NT2/D1 (cell line): ENCODE measurements around the gene CELF4.

Experiments
- DNase-seq: peaks from one replicate; pipeline ENCODE4 v3.0.0-alpha.2; 2011; ENCODE audit warnings: low read depth, low spot score
- H3K27me3 ChIP-seq: 2 replicates; pipeline ENCODE4 v1.6.0; 2011; ENCODE audit warnings: mild to moderate bottlenecking; ENCODE audit not compliant: insufficient read length, insufficient read depth
- H3K36me3 ChIP-seq: 2 replicates; pipeline ENCODE4 v1.6.1; 2011; ENCODE audit warnings: mild to moderate bottlenecking, low read length, mixed read lengths; ENCODE audit not compliant: insufficient read depth, insufficient read length
- H3K4me1 ChIP-seq: 2 replicates; pipeline ENCODE4 v1.5.1; 2011; ENCODE audit not compliant: insufficient read depth, insufficient read length
- H3K4me3 ChIP-seq: 2 replicates; pipeline ENCODE4 v1.5.1; 2011; ENCODE audit warnings: low read depth; ENCODE audit not compliant: insufficient read length
- H3K9ac ChIP-seq: 2 replicates; pipeline ENCODE4 v1.6.0; 2011; ENCODE audit warnings: low read depth; ENCODE audit not compliant: insufficient read length
- H3K9me3 ChIP-seq: 2 replicates; pipeline ENCODE4 v1.5.1; 2011; ENCODE audit warnings: mild to moderate bottlenecking, low read length; ENCODE audit not compliant: insufficient read depth
- SUZ12 ChIP-seq: IDR thresholded peaks from 2 replicates; pipeline ENCODE4 v1.6.1; 2011; ENCODE audit not compliant: insufficient read length, insufficient read depth; ENCODE audit errors: extremely low read depth
- YY1 ChIP-seq: IDR thresholded peaks from 2 replicates; pipeline ENCODE4 v1.6.1; 2011; ENCODE audit not compliant: insufficient read length, insufficient read depth
- ZNF274 ChIP-seq: IDR thresholded peaks from 2 replicates; pipeline ENCODE4 v1.6.1; 2011; ENCODE audit warnings: mild to moderate bottlenecking, low read depth, low read length

Gene CELF4

DNA sequence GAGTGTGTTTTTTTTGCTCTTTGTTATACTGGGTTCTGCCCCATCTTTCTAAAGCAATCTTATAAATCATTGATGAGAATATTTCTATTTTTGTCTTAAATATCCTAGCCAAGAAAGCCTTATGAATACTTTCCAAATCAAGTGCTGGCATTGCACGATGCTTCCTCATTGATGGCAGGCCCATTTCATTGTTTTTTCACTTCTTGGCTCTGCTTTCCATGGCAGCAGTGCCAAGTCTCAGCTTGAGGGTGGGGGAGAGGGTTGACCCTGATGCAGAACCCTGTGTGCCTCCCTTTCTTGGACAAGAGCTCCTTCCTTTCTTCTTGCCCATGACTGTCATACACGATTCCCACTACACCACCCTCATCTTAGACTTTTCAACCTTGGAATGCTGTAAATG lies 16.7 kb upstream of the CELF4 start:
- Histone ChIP-seq H3K9me3 (no peaks in the 10 kb centered on the region), H3K36me3 (no peaks in the 10 kb centered on the region), H3K4me1 (peaks cover 10% of the 10 kb centered on the region), H3K4me3 (no peak overlapping the region), H3K27me3 (peaks cover 19% of the 10 kb centered on the region), H3K9ac (no peak overlapping the region)
- TF ChIP-seq YY1 (no peak), SUZ12 (no peak), ZNF274 (no peak)
- no peak for DNase-seq

DNA sequence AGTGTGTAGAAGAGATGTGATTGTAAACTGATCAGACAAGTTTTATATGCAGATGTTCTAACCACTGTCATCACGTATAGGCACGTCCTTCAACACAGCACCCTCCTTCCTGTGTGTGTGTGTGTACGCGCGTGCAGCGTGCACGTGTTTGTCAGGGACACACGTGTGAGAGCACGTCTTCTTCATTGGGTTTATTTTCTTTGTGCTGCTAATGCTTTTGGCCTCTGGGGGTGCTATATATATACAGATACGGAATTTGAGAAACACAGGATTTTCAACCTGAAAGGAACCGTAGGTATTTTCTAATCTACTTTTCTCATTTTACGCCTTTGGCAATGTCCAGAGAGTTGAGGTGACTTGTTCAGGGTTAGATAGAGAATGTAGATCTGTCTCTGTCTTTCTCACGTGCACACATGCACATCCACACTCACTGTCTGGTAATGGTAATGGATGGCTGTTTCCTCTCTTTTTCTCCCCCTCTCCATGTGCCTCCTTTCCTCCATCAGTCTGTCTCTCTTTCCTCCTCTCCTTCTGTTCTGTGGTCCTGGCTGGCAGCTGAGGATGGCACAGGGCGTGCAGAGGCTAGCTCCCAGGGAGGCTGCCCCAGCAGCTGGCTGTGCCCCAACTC lies 13.4 kb upstream of the CELF4 start:
- no peak for TF ChIP-seq SUZ12
- TF ChIP-seq ZNF274 = no peak
- TF ChIP-seq YY1 = no peak
- Histone ChIP-seq H3K4me3 (no peak overlapping the region), H3K36me3 (no peaks in the 10 kb centered on the region), H3K9ac (no peak overlapping the region), H3K27me3 (peaks cover 37% of the 10 kb centered on the region), H3K9me3 (no peaks in the 10 kb centered on the region), H3K4me1 (peaks cover 13% of the 10 kb centered on the region)
- DNase-seq = no peak

DNA sequence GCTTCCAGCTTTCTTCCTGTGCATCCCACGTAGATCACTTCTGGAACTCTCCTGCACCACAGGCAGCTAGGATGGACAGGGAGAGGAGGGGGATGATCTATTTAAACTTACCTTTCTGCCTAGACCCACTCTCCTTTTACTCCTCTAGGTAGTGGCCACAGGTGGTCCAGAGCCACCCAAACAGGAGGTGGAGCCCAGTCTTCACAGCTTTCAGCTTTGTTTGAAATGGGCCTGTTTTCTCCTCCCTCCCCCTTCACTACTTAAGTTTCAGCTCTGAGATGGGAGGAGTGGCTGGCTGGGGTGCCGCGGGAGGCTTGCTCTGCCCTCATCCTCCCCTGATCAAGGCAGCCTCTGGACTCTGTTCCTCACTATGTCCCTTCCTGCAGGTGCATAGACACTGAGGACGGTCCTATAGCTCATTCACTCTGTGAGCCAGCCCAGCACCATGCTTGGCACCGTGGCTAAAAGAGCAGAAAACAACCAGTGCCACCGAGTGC lies 12.6 kb upstream of the CELF4 start:
- Histone ChIP-seq H3K27me3 (peaks cover 38% of the 10 kb centered on the region), H3K36me3 (no peaks in the 10 kb centered on the region), H3K9me3 (no peaks in the 10 kb centered on the region), H3K4me3 (no peak overlapping the region), H3K4me1 (peaks cover 13% of the 10 kb centered on the region), H3K9ac (no peak overlapping the region)
- no peak for TF ChIP-seq SUZ12
- TF ChIP-seq ZNF274 = no peak
- no peak for TF ChIP-seq YY1
- no peak for DNase-seq

DNA sequence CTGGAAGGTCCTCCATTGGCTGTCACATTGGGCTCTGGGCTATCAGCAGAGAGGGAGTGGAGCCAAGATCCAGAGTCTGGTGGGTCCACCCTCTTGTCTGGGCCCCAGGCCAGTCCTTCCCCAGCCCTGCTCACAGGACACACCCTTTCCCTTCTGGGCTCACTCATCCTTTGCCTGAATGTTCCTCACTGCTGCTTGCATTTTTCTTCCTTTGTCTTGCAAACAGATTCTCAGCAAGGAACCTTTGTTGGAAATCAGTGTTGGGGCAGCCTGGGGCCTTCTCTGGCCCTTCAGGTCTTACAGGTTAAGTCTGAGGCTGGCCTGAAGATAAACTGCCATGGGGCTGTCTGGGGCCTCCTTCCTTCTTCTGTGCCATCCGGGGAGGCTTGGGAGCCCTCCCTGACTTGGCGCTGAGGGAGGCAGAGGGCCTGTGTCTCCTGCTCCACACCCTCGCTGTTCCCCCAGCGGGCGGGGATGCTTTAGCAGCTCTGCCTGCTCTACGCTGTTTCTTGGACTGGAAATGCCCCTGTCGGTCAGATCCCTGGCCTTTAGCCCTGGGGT lies 11.5 kb upstream of the CELF4 start:
- no peaks in the 10 kb centered on the region for H3K36me3 ChIP-seq
- no peak for TF ChIP-seq YY1
- no peak for TF ChIP-seq ZNF274
- no peak for TF ChIP-seq SUZ12
- no peaks in the 10 kb centered on the region for H3K9me3 ChIP-seq
- peaks cover 13% of the 10 kb centered on the region for H3K4me1 ChIP-seq
- H3K9ac ChIP-seq = no peak overlapping the region
- peak; percentile 85 for DNase-seq
- H3K27me3 ChIP-seq = peaks cover 41% of the 10 kb centered on the region
- H3K4me3 ChIP-seq = no peak overlapping the region

- Histone ChIP-seq H3K9ac (no peak overlapping the region), H3K36me3 (no peaks in the 10 kb centered on the region), H3K4me3 (no peak overlapping the region), H3K27me3 (peaks cover 48% of the 10 kb centered on the region), H3K4me1 (peaks cover 13% of the 10 kb centered on the region), H3K9me3 (no peaks in the 10 kb centered on the region)
- TF ChIP-seq YY1 = no peak
- TF ChIP-seq ZNF274 = no peak
- TF ChIP-seq SUZ12 = no peak
- no peak for DNase-seq
Measured at GRCh38 chr18:37575646-37576045, 10.0 kb upstream of the CELF4 start.

DNA sequence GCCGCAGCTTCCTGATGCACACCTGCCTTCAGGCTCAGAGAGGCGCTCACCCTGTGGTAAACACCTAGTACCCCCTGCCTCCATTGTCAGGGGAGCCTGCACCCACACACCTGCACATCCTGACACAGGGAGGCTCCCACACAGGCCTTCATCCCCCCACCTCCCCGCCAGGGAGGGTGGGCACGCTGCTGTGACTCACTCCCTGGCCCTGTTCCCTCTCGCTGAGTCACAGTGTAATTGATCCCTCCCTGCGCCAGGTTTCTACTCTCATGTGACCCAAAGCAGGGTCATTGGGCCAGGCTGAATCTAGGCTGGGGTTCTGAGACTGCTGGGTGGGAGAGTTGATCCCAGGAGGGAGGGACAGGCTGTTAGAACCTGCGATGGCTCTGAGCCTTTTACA lies 8.5 kb upstream of the CELF4 start:
- Histone ChIP-seq H3K36me3 (no peaks in the 10 kb centered on the region), H3K4me3 (no peak overlapping the region), H3K27me3 (peaks cover 56% of the 10 kb centered on the region), H3K9ac (no peak overlapping the region), H3K9me3 (no peaks in the 10 kb centered on the region), H3K4me1 (peaks cover 13% of the 10 kb centered on the region)
- TF ChIP-seq YY1 (no peak), ZNF274 (no peak), SUZ12 (no peak)
- no peak for DNase-seq

DNA sequence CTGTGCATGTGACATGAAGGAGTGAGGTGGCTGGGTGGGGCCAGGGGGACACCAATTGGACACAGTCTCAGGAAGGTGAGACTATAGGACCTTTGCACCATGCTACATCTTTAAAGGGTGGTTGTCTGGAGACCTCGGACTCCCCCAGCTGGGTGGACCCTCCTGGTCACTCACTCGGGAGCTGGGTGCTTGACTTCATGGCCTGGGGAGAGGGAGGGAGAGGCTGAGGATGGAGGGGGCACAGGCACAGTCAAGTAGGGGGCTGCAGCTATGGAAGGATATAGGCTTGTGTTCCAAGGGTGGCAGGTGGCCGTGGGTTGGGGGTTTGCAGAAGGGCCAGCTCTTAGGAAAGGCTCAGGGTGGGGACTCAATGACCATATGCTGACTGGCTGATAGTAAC lies 7.1 kb upstream of the CELF4 start:
- Histone ChIP-seq H3K36me3 (no peaks in the 10 kb centered on the region), H3K9ac (no peak overlapping the region), H3K9me3 (no peaks in the 10 kb centered on the region), H3K27me3 (peaks cover 69% of the 10 kb centered on the region), H3K4me1 (peaks cover 6% of the 10 kb centered on the region), H3K4me3 (no peak overlapping the region)
- TF ChIP-seq YY1 (no peak), SUZ12 (no peak), ZNF274 (no peak)
- DNase-seq = no peak
